SK-N-SH treated with all-trans-retinoic acid at 6 μM for 48 hours (cell line): Measurements from ENCODE around the gene ALS2CL.

Experiments used
- ATAC-seq: fragments of 200-7000 bp; cut with Tn5 transposase; 3 replicates; pipeline ENCODE4 v1.9.1; 2020; ENCODE audit warnings: mild to moderate bottlenecking, moderate library complexity
- BACH2 ChIP-seq: fragments of 250-450 bp; sonication (Bioruptor Pico); IDR thresholded peaks from 2 replicates; pipeline ENCODE4 v1.9.0; 2021; ENCODE audit warnings: mild to moderate bottlenecking, borderline replicate concordance
- CREB5 ChIP-seq: fragments of 250-450 bp; sonication (Bioruptor Pico); IDR thresholded peaks from 2 replicates; pipeline ENCODE4 v1.5.1; 2020; ENCODE audit warnings: low read depth, mild to moderate bottlenecking, moderate library complexity
- CSDC2 ChIP-seq: fragments of 250-450 bp; sonication (Bioruptor Pico); IDR thresholded peaks from 2 replicates; pipeline ENCODE4 v1.5.0; 2020; ENCODE audit warnings: mild to moderate bottlenecking, moderate library complexity
- CSRNP3 ChIP-seq: fragments of 250-450 bp; sonication (Bioruptor Pico); IDR thresholded peaks from 2 replicates; pipeline ENCODE4 v1.5.1; 2021; ENCODE audit warnings: mild to moderate bottlenecking, moderate library complexity
- ESRRG ChIP-seq: fragments of 250-450 bp; sonication (Bioruptor Pico); IDR thresholded peaks from 2 replicates; pipeline ENCODE4 v1.6.1; 2021; ENCODE audit warnings: mild to moderate bottlenecking
- GLIS3 ChIP-seq: fragments of 250-450 bp; sonication (Bioruptor Pico); IDR thresholded peaks from 2 replicates; pipeline ENCODE4 v1.5.0; 2020; ENCODE audit warnings: mild to moderate bottlenecking, moderate library complexity
- PATZ1 ChIP-seq: fragments of 250-450 bp; sonication (Bioruptor Pico); IDR thresholded peaks from 2 replicates; pipeline ENCODE4 v1.8.0; 2020; ENCODE audit warnings: mild to moderate bottlenecking, moderate library complexity, borderline replicate concordance
- POU6F1 ChIP-seq: fragments of 250-450 bp; sonication (Bioruptor Pico); IDR thresholded peaks from 2 replicates; pipeline ENCODE4 v1.8.0; 2021; ENCODE audit warnings: low read depth, mild to moderate bottlenecking, moderate library complexity, borderline replicate concordance
- PPARA ChIP-seq: fragments of 250-450 bp; sonication (Bioruptor Pico); IDR thresholded peaks from 2 replicates; pipeline ENCODE4 v1.5.0; 2020; ENCODE audit warnings: mild to moderate bottlenecking, borderline replicate concordance
- RARB ChIP-seq: fragments of 250-450 bp; sonication (Bioruptor Pico); IDR thresholded peaks from 2 replicates; pipeline ENCODE4 v1.8.0; 2021; ENCODE audit warnings: mild to moderate bottlenecking, moderate library complexity
- SNAI2 ChIP-seq: fragments of 250-450 bp; sonication (Bioruptor Pico); IDR thresholded peaks from 2 replicates; pipeline ENCODE4 v1.5.0; 2020; ENCODE audit warnings: mild to moderate bottlenecking, moderate library complexity
- TCF4 ChIP-seq: fragments of 250-450 bp; sonication (Bioruptor Pico); IDR thresholded peaks from 2 replicates; pipeline ENCODE4 v1.8.0; 2021; ENCODE audit warnings: mild to moderate bottlenecking, moderate library complexity, borderline replicate concordance
- TOX ChIP-seq: fragments of 250-450 bp; sonication (Bioruptor Pico); IDR thresholded peaks from 2 replicates; pipeline ENCODE4 v1.8.0; 2021; ENCODE audit warnings: mild to moderate bottlenecking, moderate library complexity, borderline replicate concordance
- TSHZ2 ChIP-seq: fragments of 250-450 bp; sonication (Bioruptor Pico); IDR thresholded peaks from 2 replicates; pipeline ENCODE4 v1.5.0; 2020; ENCODE audit warnings: mild to moderate bottlenecking, moderate library complexity
- ZC3H10 ChIP-seq: fragments of 250-450 bp; sonication (Bioruptor Pico); IDR thresholded peaks from 2 replicates; pipeline ENCODE4 v1.5.1; 2021; ENCODE audit warnings: mild to moderate bottlenecking, moderate library complexity
- ZFP3 ChIP-seq: fragments of 250-450 bp; sonication (Bioruptor Pico); IDR thresholded peaks from 2 replicates; pipeline ENCODE4 v1.5.0; 2020; ENCODE audit warnings: mild to moderate bottlenecking, moderate library complexity
- ZFP30 ChIP-seq: fragments of 450-650 bp; formaldehyde crosslinking; IDR thresholded peaks from 2 replicates; pipeline ENCODE4 v1.5.0; 2022; ENCODE audit warnings: mild to moderate bottlenecking, moderate library complexity
- ZNF565 ChIP-seq: fragments of 450-650 bp; formaldehyde crosslinking; conservative IDR thresholded peaks from 2 replicates; pipeline ENCODE4 v1.5.0; 2020; ENCODE audit warnings: low read depth, mild to moderate bottlenecking, moderate library complexity
- ZNF70 ChIP-seq: fragments of 450-650 bp; formaldehyde crosslinking; IDR thresholded peaks from 2 replicates; pipeline ENCODE4 v1.5.0; 2020; ENCODE audit warnings: mild to moderate bottlenecking, moderate library complexity
- ZNF8 ChIP-seq: fragments of 450-650 bp; formaldehyde crosslinking; IDR thresholded peaks from 2 replicates; pipeline ENCODE4 v1.5.0; 2020; ENCODE audit warnings: mild to moderate bottlenecking, moderate library complexity

ALS2CL gene

GRCh38 chr3:46660543-46661523, 32.6 kb downstream of the ALS2CL start:
- TF ChIP-seq ZC3H10 (CRISPR knock-in tag) (no peak), ZFP3 (CRISPR knock-in tag) (no peak), CSDC2 (CRISPR knock-in tag) (no peak), CSRNP3 (CRISPR knock-in tag) (no peak), TSHZ2 (no peak), ESRRG (CRISPR knock-in tag) (no peak), RARB (no peak), ZNF565 (CRISPR knock-in tag) (no peak), PATZ1 (CRISPR knock-in tag) (no peak), CREB5 (no peak), BACH2 (CRISPR knock-in tag) (no peak), POU6F1 (CRISPR knock-in tag) (no peak), SNAI2 (no peak), ZNF8 (CRISPR knock-in tag) (no peak)
- no peak; the same call in 2 of the 3 replicates for ATAC-seq

GRCh38 chr3:46660003-46660402, 33.5 kb downstream of the ALS2CL start:
- ATAC-seq, result no peak
- TF ChIP-seq RARB, result no peak
- no peak for TF ChIP-seq POU6F1 (CRISPR knock-in tag)
- TF ChIP-seq ZNF8 (CRISPR knock-in tag), result no peak
- no peak for TF ChIP-seq GLIS3
- TF ChIP-seq BACH2 (CRISPR knock-in tag), result no peak
- no peak for TF ChIP-seq ZFP30 (CRISPR knock-in tag)
- no peak for TF ChIP-seq ESRRG (CRISPR knock-in tag)
- TF ChIP-seq ZNF565 (CRISPR knock-in tag), result no peak
- no peak for TF ChIP-seq ZC3H10 (CRISPR knock-in tag)
- no peak for TF ChIP-seq TOX (CRISPR knock-in tag)
- no peak for TF ChIP-seq CSRNP3 (CRISPR knock-in tag)
- no peak for TF ChIP-seq TCF4 (CRISPR knock-in tag)
- TF ChIP-seq CREB5, result no peak
- no peak for TF ChIP-seq PPARA (CRISPR knock-in tag)
- no peak for TF ChIP-seq ZNF70 (CRISPR knock-in tag)
- no peak for TF ChIP-seq ZFP3 (CRISPR knock-in tag)
- no peak for TF ChIP-seq SNAI2
